PC-9 (cell line): ENCODE results near the gene ADAMTS16. TPM values are rescaled to one million over a fixed set of nuclear protein-coding genes. Genes with fewer than 3 reads are reported as not detected.

Experiments used
- BruUV-seq: library from RNA; stranded (reverse); fragments of 400-500 nt; replicated peaks from 2 replicates; lab custom pipeline; 2021; lab: Mats Ljungman, UMichigan
- CTCF ChIA-PET: fragments of 300-600 bp; sonication (Branson Sonifier 250); formaldehyde crosslinking; loops from one replicate; lab custom pipeline; 2022; ENCODE audit warnings: antibody characterized with exemption; lab: Charles Lee
- POLR2A ChIA-PET: fragments of 300-600 bp; sonication (Branson Sonifier 250); formaldehyde crosslinking; loops from one replicate; lab custom pipeline; 2022; ENCODE audit warnings: antibody characterized with exemption; ENCODE audit not compliant: unreplicated experiment; lab: Charles Lee
- DNase-seq, 2 experiments: peaks; one replicate each; pipeline versions ENCODE4 v3.0.0 to v3.0.0-alpha.2; 2015 to 2022; ENCODE audit warnings: mixed read lengths in 1 of 2
- H2AFZ ChIP-seq: fragments of 200-600 bp; sonication (generic); 2 replicates; pipeline ENCODE4 v1.8.1; 2017; ENCODE audit warnings: antibody characterized with exemption
- H3F3A ChIP-seq: fragments of 200-600 bp; sonication (generic); 2 replicates; pipeline ENCODE4 v1.8.1; 2017; ENCODE audit warnings: antibody characterized with exemption, mild to moderate bottlenecking, low read depth; ENCODE audit not compliant: insufficient read depth
- H3K27ac ChIP-seq: fragments of 200-600 bp; sonication (generic); 2 replicates; pipeline ENCODE4 v1.6.1; 2016; ENCODE audit warnings: mixed run types
- H3K27me3 ChIP-seq: fragments of 200-600 bp; sonication (generic); 2 replicates; pipeline ENCODE4 v1.6.1; 2016; ENCODE audit warnings: low read depth, mixed run types; ENCODE audit not compliant: insufficient read depth
- H3K36me3 ChIP-seq: fragments of 200-600 bp; sonication (generic); 2 replicates; pipeline ENCODE4 v1.6.1; 2016; ENCODE audit warnings: low read depth, mixed run types
- H3K4me1 ChIP-seq: fragments of 200-600 bp; sonication (generic); replicated peaks from 2 replicates; pipeline ENCODE4 v1.6.1; 2016; ENCODE audit warnings: mixed run types; ENCODE audit not compliant: insufficient read depth
- H3K4me2 ChIP-seq: fragments of 200-600 bp; sonication (generic); 2 replicates; pipeline ENCODE4 v1.6.1; 2017; ENCODE audit warnings: mixed run types
- H3K4me3 ChIP-seq: fragments of 200-600 bp; sonication (generic); 2 replicates; pipeline ENCODE4 v1.6.1; 2016; ENCODE audit warnings: mixed run types
- H3K79me2 ChIP-seq: fragments of 200-600 bp; sonication (generic); 2 replicates; pipeline ENCODE4 v1.6.1; 2017; ENCODE audit warnings: low read depth, mixed run types
- H3K9me2 ChIP-seq: fragments of 200-600 bp; sonication (generic); 2 replicates; pipeline ENCODE4 v1.8.1; 2017; ENCODE audit warnings: mild to moderate bottlenecking; ENCODE audit not compliant: insufficient read depth
- H3K9me3 ChIP-seq: fragments of 200-600 bp; sonication (generic); 2 replicates; pipeline ENCODE4 v1.8.1; 2016; ENCODE audit warnings: low read depth; ENCODE audit not compliant: insufficient read depth
- H4K20me1 ChIP-seq: fragments of 200-600 bp; sonication (generic); 2 replicates; pipeline ENCODE4 v1.8.1; 2017; ENCODE audit not compliant: insufficient read depth
- EZH2 ChIP-seq: fragments of 200-600 bp; sonication (generic); IDR thresholded peaks from 2 replicates; pipeline ENCODE4 v1.8.0; 2017; ENCODE audit warnings: antibody characterized with exemption, low read depth
- intact Hi-C: fragments of 100-400 bp; cut with micrococcal nuclease; formaldehyde crosslinking; loops from one replicate; pipeline ENCODE4 v1.10.0; 2022; ENCODE audit not compliant: unreplicated experiment
- total RNA-seq: library from RNA; stranded (reverse); gene quantifications from 2 replicates; pipeline ENCODE4 v1.2.3, GENCODE V29; 2021
- TF ChIP-seq, protein P1 (sequence below): fragments of 200-600 bp; sonication (generic); conservative IDR thresholded peaks from 2 replicates; pipeline ENCODE4 v1.6.1; 2017; ENCODE audit warnings: mixed run types, antibody characterized with exemption, mild to moderate bottlenecking, moderate library complexity

ADAMTS16 gene
- total RNA-seq, 1 experiment from 2014 or later = 26.4 TPM

DNA sequence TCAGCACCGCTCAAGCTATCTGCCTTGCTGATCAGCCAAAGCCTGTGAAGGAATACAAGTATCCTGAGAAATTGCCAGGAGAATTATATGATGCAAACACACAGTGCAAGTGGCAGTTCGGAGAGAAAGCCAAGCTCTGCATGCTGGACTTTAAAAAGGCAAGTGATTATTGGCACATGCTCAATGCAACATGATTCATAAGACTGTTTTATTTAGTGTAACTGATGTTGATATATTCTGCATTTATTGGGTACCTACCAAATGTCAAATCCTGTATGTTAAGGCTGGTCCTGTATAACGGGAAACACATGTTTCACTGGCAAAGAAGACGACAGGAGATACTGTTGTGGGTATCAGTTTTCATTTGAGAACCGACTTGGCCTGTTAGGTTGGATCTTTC, 69.0 kb downstream of the ADAMTS16 start:
- no peak for DNase-seq
- H3K9me2 ChIP-seq = no peaks in the 10 kb centered on the region
- intact Hi-C loops = no loop called here
- POLR2A ChIA-PET = no interaction called here
- H4K20me1 ChIP-seq = 0 out of 2 replicates have a peak, but pooled peaks cover 4% of the 10 kb centered on the region
- H3K9me3 ChIP-seq = no peaks in the 10 kb centered on the region
- no peak overlapping the region for H2AFZ ChIP-seq
- TF ChIP-seq, protein P1, sequence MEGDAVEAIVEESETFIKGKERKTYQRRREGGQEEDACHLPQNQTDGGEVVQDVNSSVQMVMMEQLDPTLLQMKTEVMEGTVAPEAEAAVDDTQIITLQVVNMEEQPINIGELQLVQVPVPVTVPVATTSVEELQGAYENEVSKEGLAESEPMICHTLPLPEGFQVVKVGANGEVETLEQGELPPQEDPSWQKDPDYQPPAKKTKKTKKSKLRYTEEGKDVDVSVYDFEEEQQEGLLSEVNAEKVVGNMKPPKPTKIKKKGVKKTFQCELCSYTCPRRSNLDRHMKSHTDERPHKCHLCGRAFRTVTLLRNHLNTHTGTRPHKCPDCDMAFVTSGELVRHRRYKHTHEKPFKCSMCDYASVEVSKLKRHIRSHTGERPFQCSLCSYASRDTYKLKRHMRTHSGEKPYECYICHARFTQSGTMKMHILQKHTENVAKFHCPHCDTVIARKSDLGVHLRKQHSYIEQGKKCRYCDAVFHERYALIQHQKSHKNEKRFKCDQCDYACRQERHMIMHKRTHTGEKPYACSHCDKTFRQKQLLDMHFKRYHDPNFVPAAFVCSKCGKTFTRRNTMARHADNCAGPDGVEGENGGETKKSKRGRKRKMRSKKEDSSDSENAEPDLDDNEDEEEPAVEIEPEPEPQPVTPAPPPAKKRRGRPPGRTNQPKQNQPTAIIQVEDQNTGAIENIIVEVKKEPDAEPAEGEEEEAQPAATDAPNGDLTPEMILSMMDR = no peak
- no peak for TF ChIP-seq EZH2
- CTCF ChIA-PET = no interaction called here
- H3K4me1 ChIP-seq = no peaks in the 10 kb centered on the region
- H3F3A ChIP-seq = 0 out of 2 replicates have a peak, but pooled peaks cover 3% of the 10 kb centered on the region
- H3K36me3 ChIP-seq = no peaks in the 10 kb centered on the region
- BruUV-seq = no TSS peak
- H3K27ac ChIP-seq = no peak overlapping the region
- no peaks in the 10 kb centered on the region for H3K79me2 ChIP-seq
- H3K4me3 ChIP-seq = no peak overlapping the region
- no peaks in the 10 kb centered on the region for H3K27me3 ChIP-seq
- H3K4me2 ChIP-seq = no peak overlapping the region

DNA sequence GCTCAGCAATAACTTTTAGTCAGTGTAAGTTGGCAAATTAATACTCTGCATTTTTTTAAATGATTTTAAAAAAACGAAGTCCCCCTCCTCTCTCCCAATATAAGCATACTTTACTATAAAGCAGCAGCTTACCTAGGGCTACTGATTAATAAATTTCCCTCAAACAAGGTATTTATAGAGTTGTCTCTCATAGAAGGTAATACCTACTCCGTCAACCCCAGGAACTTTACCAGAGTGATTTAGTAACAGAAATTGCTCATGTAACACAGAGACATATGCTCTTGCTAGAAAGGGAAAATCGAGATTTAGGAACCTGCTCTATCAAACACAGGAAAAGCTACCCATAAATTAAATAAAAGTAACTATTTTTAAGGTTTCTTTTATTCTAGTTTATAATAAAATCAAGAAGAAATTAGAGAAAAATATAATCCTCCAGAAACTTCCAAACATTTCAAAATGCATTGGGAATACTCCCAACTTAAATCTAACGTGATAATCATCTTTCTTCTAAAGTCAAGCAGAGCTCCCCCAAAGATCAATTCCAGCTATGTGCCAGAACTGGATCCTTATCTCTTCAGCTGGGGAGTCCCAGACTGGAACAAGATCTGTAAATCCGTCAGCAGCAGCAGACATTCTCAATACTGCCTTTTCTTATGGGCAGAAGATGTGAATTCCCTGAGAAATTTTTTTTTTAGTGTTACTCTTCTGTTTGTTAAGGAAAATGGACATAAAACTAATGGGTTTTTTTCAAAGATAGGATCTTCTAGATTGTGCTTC, 69.6 kb downstream of the ADAMTS16 start:
- CTCF ChIA-PET = no interaction called here

DNA sequence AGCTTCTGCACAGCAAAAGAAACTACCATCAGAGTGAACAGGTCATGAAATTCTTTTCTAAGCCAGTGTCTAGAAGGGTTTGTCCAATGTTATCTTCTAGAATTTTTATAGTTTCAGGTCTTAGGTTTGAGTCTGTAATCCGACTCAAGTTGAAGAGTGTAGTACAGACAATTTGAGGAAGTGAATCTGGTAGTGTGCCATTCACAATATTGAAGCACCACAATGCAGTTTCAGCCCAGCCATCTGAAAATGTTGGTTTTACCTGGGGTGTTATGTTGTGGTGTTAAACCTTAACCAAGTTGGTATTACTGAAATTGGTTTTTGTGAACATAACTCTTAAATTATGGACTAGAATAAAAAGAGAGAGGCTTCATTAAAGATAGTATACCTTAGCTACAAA, 77.2 kb downstream of the ADAMTS16 start:
- Histone ChIP-seq H3K27me3 (no peaks in the 10 kb centered on the region), H3K4me2 (no peak overlapping the region), H3K9me2 (no peaks in the 10 kb centered on the region), H3K27ac (no peak overlapping the region), H3K79me2 (no peaks in the 10 kb centered on the region), H2AFZ (no peak overlapping the region), H3K4me1 (no peaks in the 10 kb centered on the region), H3K36me3 (no peaks in the 10 kb centered on the region), H3K9me3 (no peaks in the 10 kb centered on the region), H3K4me3 (no peak overlapping the region), H3F3A (no peaks in the 10 kb centered on the region), H4K20me1 (no peaks in the 10 kb centered on the region)
- POLR2A ChIA-PET = no interaction called here
- no peak for DNase-seq
- intact Hi-C loops = no loop called here
- CTCF ChIA-PET = no interaction called here
- no peak for TF ChIP-seq EZH2
- TF ChIP-seq, protein P1 = no peak
- BruUV-seq = no TSS peak

More for the DNA sequence above, 69.6 kb downstream of the ADAMTS16 start:
- POLR2A ChIA-PET = no interaction called here
- TF ChIP-seq EZH2 = no peak
- TF ChIP-seq, protein P1 = no peak
- Histone ChIP-seq H3K9me2 (no peaks in the 10 kb centered on the region), H4K20me1 (0 out of 2 replicates have a peak, but pooled peaks cover 4% of the 10 kb centered on the region), H3F3A (0 out of 2 replicates have a peak, but pooled peaks cover 3% of the 10 kb centered on the region), H3K9me3 (no peaks in the 10 kb centered on the region), H3K4me3 (no peak overlapping the region), H3K4me2 (no peak overlapping the region), H3K27me3 (no peaks in the 10 kb centered on the region), H3K4me1 (no peaks in the 10 kb centered on the region), H2AFZ (no peak overlapping the region), H3K27ac (no peak overlapping the region), H3K79me2 (no peaks in the 10 kb centered on the region), H3K36me3 (no peaks in the 10 kb centered on the region)
- no peak for DNase-seq
- intact Hi-C loops = no loop called here
- BruUV-seq = no TSS peak
